Liver (tissue), 2 donors: ENCODE results near the gene ELAVL2.

ENCODE experiments used
- MAX ChIP-seq: IDR thresholded peaks from 2 replicates; pipeline ENCODE4 v1.6.1; 2016; ENCODE audit warnings: antibody characterized with exemption
- SP1 ChIP-seq: IDR thresholded peaks from 2 replicates; pipeline ENCODE4 v1.6.1; 2018; ENCODE audit warnings: antibody characterized with exemption, mild to moderate bottlenecking
- YY1 ChIP-seq: IDR thresholded peaks from 2 replicates; pipeline ENCODE4 v1.6.1; 2016; ENCODE audit warnings: antibody characterized with exemption, mild to moderate bottlenecking
- donor health status: healthy.

GRCh38 chr9:23682352-23682751 is 143.7 kb downstream of the ELAVL2 start:
- TF ChIP-seq SP1, result no peak
- TF ChIP-seq YY1, result no peak
- no peak for TF ChIP-seq MAX
